GM18520 (cell line): Measurements from ENCODE around the gene CDHR5.

Experiments used
- ATAC-seq: cut with Tn5 transposase; IDR thresholded peaks from one replicate; pipeline ENCODE4 v1.9.1; 2021; ENCODE audit not compliant: unreplicated experiment

Gene CDHR5

GRCh38 chr11:623999-624704, 603 bp downstream of the CDHR5 start:
- no peak for ATAC-seq

- no peak for ATAC-seq
These were observed 1.3 kb downstream of the CDHR5 start for GRCh38 chr11:623349-623869.

GRCh38 chr11:621838-622237, 2.9 kb downstream of the CDHR5 start:
- no peak for ATAC-seq

- no peak for ATAC-seq
These were observed 3.6 kb downstream of the CDHR5 start for GRCh38 chr11:620935-621814.

- ATAC-seq: no peak
These were observed 4.6 kb downstream of the CDHR5 start for GRCh38 chr11:620201-620600.

GRCh38 chr11:619628-620050, 5.1 kb downstream of the CDHR5 start:
- ATAC-seq: no peak

GRCh38 chr11:618856-619627, 5.7 kb downstream of the CDHR5 start:
- no peak for ATAC-seq

GRCh38 chr11:617912-618682, 6.7 kb downstream of the CDHR5 start:
- ATAC-seq: no peak

GRCh38 chr11:617199-617911, 7.4 kb downstream of the CDHR5 start:
- ATAC-seq: no peak

- ATAC-seq: no peak
These were observed 8.2 kb downstream of the CDHR5 start for GRCh38 chr11:616320-617198.

- peak; percentile 66 for ATAC-seq
These were observed 9.0 kb downstream of the CDHR5 start, which contains the start of gene IRF7 for GRCh38 chr11:615504-616319. IRF7 (minus strand) TSS chr11:615950; CDS start chr11:615364, 586 bp downstream.

- no peak for ATAC-seq
These were observed 9.9 kb downstream of the CDHR5 start for GRCh38 chr11:614623-615503.

GRCh38 chr11:614021-614622, 10.6 kb downstream of the CDHR5 start:
- no peak for ATAC-seq

- no peak for ATAC-seq
These were observed 11.3 kb downstream of the CDHR5 start for GRCh38 chr11:613369-613968.

GRCh38 chr11:612961-613300, 11.8 kb downstream of the CDHR5 start:
- ATAC-seq: no peak
